HG03558 (cell line): ENCODE measurements around the gene MINDY3.

Experiments
- ATAC-seq: cut with Tn5 transposase; IDR thresholded peaks from one replicate; pipeline ENCODE4 v1.9.1; 2021; ENCODE audit warnings: moderate number of reproducible peaks; ENCODE audit not compliant: unreplicated experiment; ENCODE audit errors: extremely low read depth

MINDY3 gene

GRCh38 chr10:15742102-15742501 is 118.2 kb downstream of the MINDY3 start:
- no peak for ATAC-seq

GRCh38 chr10:15741581-15741980 is 118.7 kb downstream of the MINDY3 start:
- ATAC-seq, result no peak

- ATAC-seq, result no peak
These were observed 120.0 kb downstream of the MINDY3 start for GRCh38 chr10:15740261-15740660.

GRCh38 chr10:15739254-15739970 is 120.9 kb downstream of the MINDY3 start:
- no peak for ATAC-seq

GRCh38 chr10:15738270-15738925 is 121.9 kb downstream of the MINDY3 start:
- no peak for ATAC-seq

GRCh38 chr10:15737656-15738055 is 122.7 kb downstream of the MINDY3 start:
- no peak for ATAC-seq

DNA sequence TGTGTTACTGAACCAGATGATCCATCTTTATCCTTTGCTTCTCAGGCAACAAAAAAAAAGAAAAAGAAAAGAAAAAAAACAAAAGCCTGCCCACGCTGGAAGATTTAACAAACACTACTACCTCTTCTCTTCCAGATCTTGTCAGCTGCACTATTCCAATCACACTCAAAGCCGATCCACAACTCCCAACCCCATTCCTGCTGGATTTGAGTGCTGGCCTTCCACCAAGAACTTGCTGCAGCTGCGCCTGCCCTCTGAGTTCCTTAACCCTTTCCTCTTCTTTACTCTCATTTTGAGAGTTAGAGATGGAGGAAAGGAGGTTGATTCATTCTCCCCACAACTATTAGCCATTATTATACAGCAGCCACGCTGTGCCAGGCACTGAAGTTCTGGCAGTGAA is 124.5 kb downstream of the MINDY3 start:
- ATAC-seq, result no peak

DNA sequence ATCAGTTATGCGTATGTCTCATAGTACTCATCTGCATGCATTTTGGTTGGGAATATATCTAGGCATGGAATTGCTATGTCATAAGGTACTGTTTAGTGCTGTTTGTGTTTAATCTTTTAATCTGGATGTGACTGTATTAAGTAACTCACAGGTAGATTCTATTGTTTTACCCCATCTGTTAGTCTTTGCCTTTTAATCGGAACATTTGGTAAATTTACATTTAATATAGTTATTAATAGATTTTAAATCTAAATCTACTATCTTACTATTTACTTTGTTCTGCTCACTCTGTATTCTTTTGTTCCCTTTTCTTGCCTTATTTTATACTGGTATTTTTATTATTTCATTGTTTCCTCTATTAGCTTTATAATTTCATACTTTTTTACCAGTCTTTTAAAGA is 130.0 kb downstream of the MINDY3 start:
- ATAC-seq, result no peak

DNA sequence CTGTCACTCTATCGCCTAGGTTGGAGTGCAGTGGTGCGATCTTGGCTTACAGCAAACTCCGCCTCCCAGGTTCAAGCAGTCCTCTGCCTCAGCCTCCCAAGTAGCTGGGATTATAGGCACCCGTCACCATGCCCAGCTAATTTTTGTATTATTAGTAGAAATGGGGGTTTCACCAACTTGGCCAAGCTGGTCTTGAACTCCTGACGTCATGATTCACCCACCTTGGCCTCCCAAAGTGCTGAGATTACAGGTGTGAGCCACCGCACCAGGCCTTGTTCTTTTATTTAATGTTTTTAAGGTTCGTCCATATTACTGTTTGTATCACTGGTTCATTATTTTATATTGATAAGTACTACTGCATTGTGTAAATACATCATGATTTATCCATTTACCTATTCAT is 130.4 kb downstream of the MINDY3 start:
- ATAC-seq, result no peak
